Measurements from ENCODE around the gene NOSTRIN. TPM values are rescaled to one million over a fixed set of nuclear protein-coding genes. Genes with fewer than 3 reads are reported as not detected.

NOSTRIN gene
- total RNA-seq, 1 experiment from 2014 or later, result not detected

GRCh38 chr2:168894720-168895119 is 92.3 kb downstream of the NOSTRIN start:
- no peak overlapping the region for H3K18ac ChIP-seq (ENCODE audit: insufficient read length, low read depth, low read length)
- Mint-ChIP-seq H3K27ac (no peak overlapping the region), H3K36me3 (ENCODE audit: insufficient read depth in 1 of 3, low read depth in 3 of 3) (peaks cover 0 to 2% (median 0%) of the 10 kb centered on the region in 3 experiments; a peak in 1 of 7 replicates), H3K9me3 (no peaks in the 10 kb centered on the region), H3K27me3 (ENCODE audit: low read depth) (peaks cover 13% of the 10 kb centered on the region), H3K4me3 (no peak overlapping the region), H3K4me1 (peaks cover 5 to 8% of the 10 kb centered on the region in 2 experiments; a peak in 3 of 4 replicates)
- H2BK5ac ChIP-seq (ENCODE audit: insufficient read length, low read length), result no peak overlapping the region
- no peaks in the 10 kb centered on the region for H4K20me1 ChIP-seq (ENCODE audit: control insufficient read depth, insufficient read depth, insufficient read length)
- H4K91ac ChIP-seq (ENCODE audit: insufficient read length, low read depth, low read length), result no peak overlapping the region
- no peaks in the 10 kb centered on the region for H3K79me2 ChIP-seq (ENCODE audit: insufficient read depth, low read length)
- TF ChIP-seq, protein P1, sequence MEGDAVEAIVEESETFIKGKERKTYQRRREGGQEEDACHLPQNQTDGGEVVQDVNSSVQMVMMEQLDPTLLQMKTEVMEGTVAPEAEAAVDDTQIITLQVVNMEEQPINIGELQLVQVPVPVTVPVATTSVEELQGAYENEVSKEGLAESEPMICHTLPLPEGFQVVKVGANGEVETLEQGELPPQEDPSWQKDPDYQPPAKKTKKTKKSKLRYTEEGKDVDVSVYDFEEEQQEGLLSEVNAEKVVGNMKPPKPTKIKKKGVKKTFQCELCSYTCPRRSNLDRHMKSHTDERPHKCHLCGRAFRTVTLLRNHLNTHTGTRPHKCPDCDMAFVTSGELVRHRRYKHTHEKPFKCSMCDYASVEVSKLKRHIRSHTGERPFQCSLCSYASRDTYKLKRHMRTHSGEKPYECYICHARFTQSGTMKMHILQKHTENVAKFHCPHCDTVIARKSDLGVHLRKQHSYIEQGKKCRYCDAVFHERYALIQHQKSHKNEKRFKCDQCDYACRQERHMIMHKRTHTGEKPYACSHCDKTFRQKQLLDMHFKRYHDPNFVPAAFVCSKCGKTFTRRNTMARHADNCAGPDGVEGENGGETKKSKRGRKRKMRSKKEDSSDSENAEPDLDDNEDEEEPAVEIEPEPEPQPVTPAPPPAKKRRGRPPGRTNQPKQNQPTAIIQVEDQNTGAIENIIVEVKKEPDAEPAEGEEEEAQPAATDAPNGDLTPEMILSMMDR (conservative IDR thresholded peaks at IDR 0.05), result no peak
- no peak overlapping the region for H3K27ac ChIP-seq (ENCODE audit: insufficient read length, low read depth, low read length)
- H2BK12ac ChIP-seq (ENCODE audit: insufficient read length, low read depth, low read length), result no peak overlapping the region
- no peak overlapping the region for H2BK120ac ChIP-seq (ENCODE audit: low read depth, low read length, poor library complexity, severe bottlenecking)
- H3K23me2 ChIP-seq (ENCODE audit: insufficient read length, low read depth, low read length, poor library complexity, severe bottlenecking), result peaks cover 3% of the 10 kb centered on the region
- no peaks in the 10 kb centered on the region for H3K4me1 ChIP-seq (ENCODE audit: insufficient read depth, low read length)
- H3K56ac ChIP-seq (ENCODE audit: insufficient read length, low read depth, low read length), result no peak overlapping the region
- H2AK5ac ChIP-seq (ENCODE audit: insufficient read length, low read length), result no peak overlapping the region
- no peak overlapping the region for H3K14ac ChIP-seq (ENCODE audit: insufficient read depth, low read length)
- no peaks in the 10 kb centered on the region; the same call in 1 of the 2 replicates for H3K27me3 ChIP-seq (ENCODE audit: insufficient read depth, low read length)
- no peaks in the 10 kb centered on the region for H3K79me1 ChIP-seq (ENCODE audit: insufficient read depth, low read depth, low read length, poor library complexity, severe bottlenecking)
- no peak overlapping the region for H2BK15ac ChIP-seq (ENCODE audit: low read depth, low read length)
- no peak overlapping the region for H3K4ac ChIP-seq (ENCODE audit: low read depth, low read length)
- H3K4me2 ChIP-seq (ENCODE audit: insufficient read depth, insufficient read length, low read length), result no peak overlapping the region
- H4K5ac ChIP-seq (ENCODE audit: insufficient read length, low read depth, low read length), result no peak overlapping the region
- no peak overlapping the region for H3T11ph ChIP-seq (ENCODE audit: low read length)
- no peak overlapping the region for H2BK20ac ChIP-seq (ENCODE audit: low read depth, low read length, poor library complexity, severe bottlenecking)
- H3K23ac ChIP-seq (ENCODE audit: insufficient read length, low read depth, low read length), result no peak overlapping the region
- DNase-seq, result no peak
- H4K8ac ChIP-seq (replicated peaks; ENCODE audit: insufficient read length, low read depth, low read length), result no peak overlapping the region
- H3K9me3 ChIP-seq (ENCODE audit: control insufficient read depth, low read depth, low read length), result no peaks in the 10 kb centered on the region
- no peak overlapping the region for H3K9ac ChIP-seq (ENCODE audit: extremely low read depth, insufficient read length, low read length)
- H2AFZ ChIP-seq (ENCODE audit: low read length), result no peak overlapping the region

All from H9 (cell line).